Measurements from ENCODE around the gene C20orf173. TPM values are rescaled to one million over a fixed set of nuclear protein-coding genes. Genes with fewer than 3 reads are reported as not detected.

The C20orf173 gene
- total RNA-seq, 1 experiment from 2014 or later: not detected

DNA sequence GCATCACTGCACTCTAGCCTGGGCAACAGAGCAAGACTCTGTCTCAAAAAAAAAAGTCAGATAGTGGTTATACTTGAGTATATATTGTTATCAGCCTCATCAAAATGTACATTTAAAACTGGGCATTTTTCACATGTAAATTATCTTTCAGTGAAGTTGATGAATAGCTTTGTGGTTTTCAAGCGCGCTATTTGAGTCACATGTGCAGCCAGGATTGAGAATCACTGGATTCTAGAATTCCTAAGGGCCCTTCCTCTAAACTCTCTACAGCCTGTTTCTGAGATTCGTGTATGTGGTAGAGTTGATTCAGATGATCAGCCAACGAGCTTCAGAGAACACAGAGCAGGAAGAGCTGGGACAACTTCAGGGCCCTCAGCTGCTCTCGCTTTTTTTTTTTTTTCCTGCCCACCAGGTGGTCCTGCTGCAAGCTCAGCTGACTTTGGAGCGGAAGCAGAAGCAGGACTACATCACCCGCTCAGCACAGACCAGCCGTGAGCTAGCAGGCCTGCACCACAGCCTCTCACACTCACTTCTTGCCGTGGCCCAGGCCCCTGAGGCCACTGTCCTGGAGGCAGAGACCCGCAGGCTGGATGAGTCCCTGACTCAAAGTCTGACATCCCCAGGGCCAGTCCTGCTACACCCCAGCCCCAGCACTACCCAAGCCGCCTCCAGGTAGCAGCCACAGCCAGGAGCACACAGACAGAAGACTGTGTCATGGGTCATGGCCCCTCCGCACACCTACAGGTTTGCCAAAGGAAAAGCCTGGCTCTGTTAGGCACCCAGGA is 18.3 kb downstream of the C20orf173 start:
- H3K9ac ChIP-seq (ENCODE audit: low read length): no peak overlapping the region
- no peak overlapping the region for H2AFZ ChIP-seq (ENCODE audit: low read depth, low read length, poor library complexity, severe bottlenecking)
- no peaks in the 10 kb centered on the region for H3K27me3 ChIP-seq (ENCODE audit: insufficient read depth, low read length)
- intact Hi-C loops (cut with micrococcal nuclease): loop anchor here (2.0 kb wide), 1 partner anchor 94 kb away; no protein-coding TSS in a partner anchor
- no TSS peak for BruUV-seq (replicated peaks)
- H3K4me1 ChIP-seq (ENCODE audit: control insufficient read depth in 1 of 2, insufficient read depth in 2 of 2, low read length in 2 of 2): peaks cover 5 to 17% of the 10 kb centered on the region in 2 experiments
- RAD21 ChIA-PET (ENCODE audit: low non-redundant PET in 1 of 2, low total read pairs in 2 of 2, uncharacterized antibody in 2 of 2, unreplicated experiment in 2 of 2): interaction anchor here in 1 of 2 experiments (0.5 to 1.1 kb wide), 2 partner anchors 108 to 1325 kb away, joined by 3 to 5 read pairs; no protein-coding TSS in a partner anchor
- ATAC-seq: no peak
- no peak for DNase-seq (ENCODE audit: low read depth, low spot score)
- TF ChIP-seq SP1 (IDR thresholded peaks at IDR 0.05; ENCODE audit: low read depth) (no peak), ELF1 (IDR thresholded peaks at IDR 0.05; ENCODE audit: borderline replicate concordance, low read depth) (no peak), EZH2phosphoT487 (IDR thresholded peaks at IDR 0.05; ENCODE audit: borderline replicate concordance) (no peak), CEBPB (IDR thresholded peaks at IDR 0.05; ENCODE audit: low read depth) (no peak), MAX (IDR thresholded peaks at IDR 0.05) (no peak), ZBTB33 (IDR thresholded peaks at IDR 0.05; ENCODE audit: extremely low read depth, insufficient replicate concordance, low read length) (no peak), YY1 (IDR thresholded peaks at IDR 0.05; ENCODE audit: extremely low read depth, insufficient replicate concordance, low read depth, low read length) (no peak), ZFX (IDR thresholded peaks at IDR 0.05) (no peak), RAD21 (IDR thresholded peaks at IDR 0.05; ENCODE audit: low read depth) (no peak), JUND (IDR thresholded peaks at IDR 0.05) (no peak), EGR1 (IDR thresholded peaks at IDR 0.05; ENCODE audit: low read depth) (no peak)
- TF ChIP-seq, protein P1, sequence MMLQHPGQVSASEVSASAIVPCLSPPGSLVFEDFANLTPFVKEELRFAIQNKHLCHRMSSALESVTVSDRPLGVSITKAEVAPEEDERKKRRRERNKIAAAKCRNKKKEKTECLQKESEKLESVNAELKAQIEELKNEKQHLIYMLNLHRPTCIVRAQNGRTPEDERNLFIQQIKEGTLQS (IDR thresholded peaks at IDR 0.05): no peak
- CTCF ChIA-PET: interaction anchor here (0.7 to 3.6 kb wide), 2 partner anchors 110 to 436 kb away, joined by 3 to 9 read pairs; no protein-coding TSS in a partner anchor
- H3K36me3 ChIP-seq (ENCODE audit: control insufficient read depth in 1 of 2, insufficient read depth in 2 of 2, low read length in 2 of 2): peaks cover 12 to 16% of the 10 kb centered on the region in 2 experiments; a peak in 2 of 4 replicates
- H4K20me1 ChIP-seq (ENCODE audit: insufficient read depth): no peaks in the 10 kb centered on the region
- POLR2A ChIA-PET: no interaction called here
- no peak overlapping the region for H3K4me3 ChIP-seq (replicated peaks in 1 of 2; ENCODE audit: low read depth in 1 of 2, low read length in 2 of 2)
- no peak overlapping the region for H3K4me2 ChIP-seq (ENCODE audit: low read length)
- H3K9me2 ChIP-seq (ENCODE audit: insufficient read depth): no peaks in the 10 kb centered on the region
- no peak overlapping the region for H3K27ac ChIP-seq (ENCODE audit: low read depth, low read length)
- H3K79me2 ChIP-seq (ENCODE audit: insufficient read depth, low read length): no peaks in the 10 kb centered on the region
- no peaks in the 10 kb centered on the region for H3K9me3 ChIP-seq (ENCODE audit: control insufficient read depth in 1 of 2, insufficient read depth in 1 of 2, low read depth in 1 of 2, low read length in 2 of 2)

All from HCT116 (cell line).